Cerebellar nuclear complex (tissue), 1 donor: ENCODE results near the gene SKI.
"Not testable (repeated sequence)": the region's sequence is repeated elsewhere in the genome, so short reads cannot be mapped to it uniquely, and the experiment has no call there.

Source experiments
- DNase-seq, 2 experiments: peaks; one replicate each; lab custom pipeline; 2025; lab: John Stamatoyannopoulos, UW

Gene SKI

GRCh38 chr1:2320006-2320405, 91.9 kb downstream of the SKI start:
- no peak for DNase-seq

- no peak for DNase-seq
These were observed 92.9 kb downstream of the SKI start for GRCh38 chr1:2320760-2321667.

GRCh38 chr1:2322065-2322571, 94.0 kb downstream of the SKI start:
- DNase-seq, result no peak

- no peak for DNase-seq
These were observed 94.6 kb downstream of the SKI start for GRCh38 chr1:2322581-2323211.

- no peak for DNase-seq
These were observed 95.4 kb downstream of the SKI start for GRCh38 chr1:2323451-2323974.

GRCh38 chr1:2324553-2325366, 96.6 kb downstream of the SKI start:
- no peak for DNase-seq

GRCh38 chr1:2326524-2326923, 98.4 kb downstream of the SKI start:
- DNase-seq, result peak in 1 of 2 experiments; percentile 22

- DNase-seq, result not testable (repeated sequence)
These were observed 99.0 kb downstream of the SKI start for GRCh38 chr1:2327162-2327561.

- DNase-seq, result no peak
These were observed 99.7 kb downstream of the SKI start for GRCh38 chr1:2327841-2328240.

- no peak for DNase-seq
These were observed 100.7 kb downstream of the SKI start for GRCh38 chr1:2328676-2329455.

- DNase-seq, result no peak
These were observed 101.9 kb downstream of the SKI start for GRCh38 chr1:2330035-2330434.

- DNase-seq, result no peak
These were observed 102.5 kb downstream of the SKI start for GRCh38 chr1:2330519-2331199.

GRCh38 chr1:2331200-2331544, 103.1 kb downstream of the SKI start:
- DNase-seq, result no peak

- DNase-seq, result not testable (repeated sequence)
These were observed 103.5 kb downstream of the SKI start for GRCh38 chr1:2331580-2331979.

GRCh38 chr1:2334366-2334765, 106.2 kb downstream of the SKI start:
- no peak for DNase-seq

- DNase-seq, result no peak
These were observed 106.9 kb downstream of the SKI start for GRCh38 chr1:2334883-2335534.

GRCh38 chr1:2335721-2336455, 107.8 kb downstream of the SKI start:
- DNase-seq, result no peak

- DNase-seq, result no peak
These were observed 108.4 kb downstream of the SKI start for GRCh38 chr1:2336499-2336898.

GRCh38 chr1:2337081-2337480, 109.0 kb downstream of the SKI start:
- no peak for DNase-seq

GRCh38 chr1:2337501-2337900, 109.4 kb downstream of the SKI start:
- no peak for DNase-seq
